Measurements from ENCODE around the gene INHA.

The INHA gene

GRCh38 chr2:219572237-219573001 is at the start of gene INHA:
INHA (plus strand) TSS chr2:219572310; CDS start chr2:219572375, 65 bp downstream.
- no peak within 1 kb of the TSS for H3K4me3 ChIP-seq (ENCODE audit: low read length)
- TF ChIP-seq ZNF274 (IDR thresholded peaks at IDR 0.05; ENCODE audit: low read depth, low read length): no peak

- no peak for TF ChIP-seq ZNF274 (IDR thresholded peaks at IDR 0.05; ENCODE audit: low read depth, low read length)
- no peak overlapping the region for H3K4me3 ChIP-seq (ENCODE audit: low read length)
Measured at GRCh38 chr2:219523031-219523671, 49.0 kb upstream of the INHA start.

- TF ChIP-seq ZNF274 (IDR thresholded peaks at IDR 0.05; ENCODE audit: low read depth, low read length): no peak
Measured at GRCh38 chr2:219524817-219525216, 47.3 kb upstream of the INHA start.

GRCh38 chr2:219525533-219526232 is 46.4 kb upstream of the INHA start:
- H3K4me3 ChIP-seq (ENCODE audit: low read length): no peak overlapping the region
- TF ChIP-seq ZNF274 (IDR thresholded peaks at IDR 0.05; ENCODE audit: low read depth, low read length): no peak

More at GRCh38 chr2:219524817-219525216, 47.3 kb upstream of the INHA start:
- no peak overlapping the region for H3K4me3 ChIP-seq (ENCODE audit: low read length)

- H3K4me3 ChIP-seq (ENCODE audit: low read length): no peak overlapping the region
- TF ChIP-seq ZNF274 (IDR thresholded peaks at IDR 0.05; ENCODE audit: low read depth, low read length): no peak
Measured at GRCh38 chr2:219526320-219527075, 45.6 kb upstream of the INHA start.

GRCh38 chr2:219527076-219527394 is 45.1 kb upstream of the INHA start:
- H3K4me3 ChIP-seq (ENCODE audit: low read length): no peak overlapping the region
- TF ChIP-seq ZNF274 (IDR thresholded peaks at IDR 0.05; ENCODE audit: low read depth, low read length): no peak

GRCh38 chr2:219527472-219527871 is 44.6 kb upstream of the INHA start:
- H3K4me3 ChIP-seq (ENCODE audit: low read length): no peak overlapping the region
- no peak for TF ChIP-seq ZNF274 (IDR thresholded peaks at IDR 0.05; ENCODE audit: low read depth, low read length)

- no peak overlapping the region for H3K4me3 ChIP-seq (ENCODE audit: low read length)
Measured at GRCh38 chr2:219530048-219530963, 41.8 kb upstream of the INHA start.

GRCh38 chr2:219531639-219532377 is 40.3 kb upstream of the INHA start:
- no peak overlapping the region for H3K4me3 ChIP-seq (ENCODE audit: low read length)
- TF ChIP-seq ZNF274 (IDR thresholded peaks at IDR 0.05; ENCODE audit: low read depth, low read length): no peak

More at GRCh38 chr2:219530048-219530963, 41.8 kb upstream of the INHA start:
- TF ChIP-seq ZNF274 (IDR thresholded peaks at IDR 0.05; ENCODE audit: low read depth, low read length): no peak

GRCh38 chr2:219532378-219532649 is 39.8 kb upstream of the INHA start:
- no peak for TF ChIP-seq ZNF274 (IDR thresholded peaks at IDR 0.05; ENCODE audit: low read depth, low read length)
- no peak overlapping the region for H3K4me3 ChIP-seq (ENCODE audit: low read length)

GRCh38 chr2:219533930-219534661 is 38.0 kb upstream of the INHA start:
- no peak overlapping the region for H3K4me3 ChIP-seq (ENCODE audit: low read length)
- TF ChIP-seq ZNF274 (IDR thresholded peaks at IDR 0.05; ENCODE audit: low read depth, low read length): no peak

- H3K4me3 ChIP-seq (ENCODE audit: low read length): no peak overlapping the region
- no peak for TF ChIP-seq ZNF274 (IDR thresholded peaks at IDR 0.05; ENCODE audit: low read depth, low read length)
Measured at GRCh38 chr2:219536425-219536824, 35.7 kb upstream of the INHA start.

Measured in GM08714 (cell line).